K562 (cell line): ENCODE results near the gene CD84. TPM values are rescaled to one million over a fixed set of nuclear protein-coding genes. Genes with fewer than 3 reads are reported as not detected.

Experiments
- ATF7 ChIP-seq: fragments of 450-650 bp; IDR thresholded peaks from 2 replicates; pipeline ENCODE4 v1.7.1; 2014; ENCODE audit warnings: mild to moderate bottlenecking, moderate library complexity
- BMI1 ChIP-seq: fragments of 150-350 bp; IDR thresholded peaks from 2 replicates; pipeline ENCODE4 v1.6.1; 2014; ENCODE audit warnings: low read length
- BRF1 ChIP-seq: IDR thresholded peaks from 3 replicates; pipeline ENCODE4 v1.6.1; 2011; ENCODE audit warnings: borderline replicate concordance, mild to moderate bottlenecking; ENCODE audit not compliant: insufficient read length; ENCODE audit errors: extremely low read depth
- CREM ChIP-seq: IDR thresholded peaks from 2 replicates; pipeline ENCODE4 v1.6.1; 2014; ENCODE audit warnings: antibody characterized with exemption, low read depth
- DPF2 ChIP-seq: fragments of 450-650 bp; IDR thresholded peaks from 2 replicates; pipeline ENCODE4 v1.6.1; 2016
- FOXM1 ChIP-seq, 2 experiments: fragments of 450-650 bp in 1 of 2; sonication (generic) in 1 of 2; formaldehyde crosslinking in 1 of 2; IDR thresholded peaks; 2 replicates each; pipeline versions ENCODE4 v1.6.1 to v1.9.0; 2017 to 2022; ENCODE audit warnings: low read depth in 2 of 2, mild to moderate bottlenecking in 2 of 2, missing genetic modification reagents in 1 of 2, moderate library complexity in 1 of 2
- FOXP1 ChIP-seq: sonication (generic); formaldehyde crosslinking; IDR thresholded peaks from 2 replicates; pipeline ENCODE4 v1.8.0; 2022; ENCODE audit warnings: mild to moderate bottlenecking, missing genetic modification reagents
- GATAD2A ChIP-seq: fragments of 450-650 bp; IDR thresholded peaks from 2 replicates; pipeline ENCODE4 v1.6.1; 2017
- IRF2 ChIP-seq: sonication (generic); formaldehyde crosslinking; IDR thresholded peaks from 2 replicates; pipeline ENCODE4 v1.8.1; 2022; ENCODE audit warnings: mild to moderate bottlenecking, missing genetic modification reagents
- KDM1A ChIP-seq, 2 experiments: fragments of 450-650 bp; IDR thresholded peaks; 2 replicates each; pipeline ENCODE4 v1.6.1; 2016; ENCODE audit warnings: mild to moderate bottlenecking in 2 of 2
- KLF16 ChIP-seq: IDR thresholded peaks from 2 replicates; pipeline ENCODE4 v1.6.1; 2016; ENCODE audit warnings: antibody characterized with exemption
- MEF2A ChIP-seq: IDR thresholded peaks from 2 replicates; pipeline ENCODE4 v1.6.1; 2011; ENCODE audit warnings: low read depth, mild to moderate bottlenecking, low read length, moderate library complexity; ENCODE audit not compliant: control insufficient read depth
- MTA3 ChIP-seq: fragments of 450-650 bp; formaldehyde crosslinking; IDR thresholded peaks from 2 replicates; pipeline ENCODE4 v1.6.1; 2017; ENCODE audit warnings: mild to moderate bottlenecking, borderline replicate concordance
- NCOR1 ChIP-seq: fragments of 450-650 bp; IDR thresholded peaks from 2 replicates; pipeline ENCODE4 v1.6.1; 2016; ENCODE audit warnings: mild to moderate bottlenecking, moderate library complexity
- NR3C1 ChIP-seq: sonication (generic); formaldehyde crosslinking; IDR thresholded peaks from 2 replicates; pipeline ENCODE4 v1.8.1; 2022; ENCODE audit warnings: missing genetic modification reagents
- NUFIP1 ChIP-seq: fragments of 450-650 bp; IDR thresholded peaks from 2 replicates; pipeline ENCODE4 v1.6.1; 2018; ENCODE audit not compliant: partially characterized antibody
- POLR3A ChIP-seq: IDR thresholded peaks from 2 replicates; pipeline ENCODE4 v1.6.1; 2011; ENCODE audit warnings: borderline replicate concordance, mild to moderate bottlenecking, moderate library complexity; ENCODE audit not compliant: insufficient read length, insufficient read depth; ENCODE audit errors: extremely low read depth
- SETDB1 ChIP-seq: IDR thresholded peaks from one replicate; pipeline ENCODE4 v1.6.1; 2012; ENCODE audit warnings: low read length, control low read depth, inconsistent platforms
- SMAD4 ChIP-seq: fragments of 250-450 bp; sonication (Bioruptor Pico); conservative IDR thresholded peaks from 2 replicates; pipeline ENCODE4 v1.8.0; 2021; ENCODE audit warnings: inconsistent platforms, mild to moderate bottlenecking, moderate library complexity
- SMARCE1 ChIP-seq: fragments of 450-650 bp; IDR thresholded peaks from 2 replicates; pipeline ENCODE4 v1.7.1; 2016; ENCODE audit warnings: mild to moderate bottlenecking
- TBL1XR1 ChIP-seq, 2 experiments: IDR thresholded peaks; 2 replicates each; pipeline ENCODE4 v1.6.1; 2012; ENCODE audit warnings: improper control_type of control experiment in 2 of 2, low read length in 2 of 2, mild to moderate bottlenecking in 1 of 2
- TFAM ChIP-seq: fragments of 250-450 bp; sonication (Bioruptor Pico); conservative IDR thresholded peaks from 2 replicates; pipeline ENCODE4 v1.5.0; 2021; ENCODE audit warnings: mild to moderate bottlenecking, moderate library complexity
- U2AF1 ChIP-seq: fragments of 200-400 bp; formaldehyde crosslinking; optimal IDR thresholded peaks from 2 replicates; pipeline ENCODE3; 2017; ENCODE audit warnings: mild to moderate bottlenecking, low read depth, low read length, moderate library complexity
- ZBTB17 ChIP-seq: fragments of 450-650 bp; formaldehyde crosslinking; IDR thresholded peaks from 2 replicates; pipeline ENCODE4 v1.4.0; 2020; ENCODE audit warnings: mild to moderate bottlenecking
- ZEB2 ChIP-seq: fragments of 450-650 bp; IDR thresholded peaks from 2 replicates; pipeline ENCODE4 v1.6.1; 2016
- ZNF583 ChIP-seq: fragments of 250-450 bp; sonication (Bioruptor Pico); IDR thresholded peaks from 2 replicates; pipeline ENCODE4 v1.4.0; 2020
- ZNF780A ChIP-seq: fragments of 250-450 bp; sonication (Bioruptor Pico); IDR thresholded peaks from 2 replicates; pipeline ENCODE4 v1.5.0; 2021; ENCODE audit warnings: mild to moderate bottlenecking
- polyA plus RNA-seq, 8 experiments: library from polyadenylated mRNA; depleted of rRNA in 4 of 8; stranded (reverse) in 5 of 8; unstranded in 3 of 8; fragments of >200 nt; fragmentation: Nextera tagmentation in 2 of 8; fragmentation: Illumina TruSeq in 1 of 8; extraction: Ambion mirVana in 2 of 8; extraction: Trizol in 1 of 8; gene quantifications; 2 replicates each; pipeline versions ENCODE4 v1.2.1 to v1.2.3, GENCODE V29; 2011 to 2014; ENCODE audit warnings: inconsistent platforms in 1 of 8, missing spikeins in 1 of 8
- total RNA-seq, 7 experiments: library from RNA; depleted of rRNA in 6 of 7; stranded (reverse); fragments of >200 nt in 6 of 7; fragmentation: Illumina TruSeq in 2 of 7; extraction: Trizol in 2 of 7; gene quantifications; 2 replicates each; pipeline versions ENCODE4 v1.2.1 to v1.2.3, GENCODE V29; 2011 to 2021; ENCODE audit warnings: low replicate concordance in 1 of 7
- TF ChIP-seq, protein P1 (sequence below): fragments of 450-650 bp; IDR thresholded peaks from 2 replicates; pipeline ENCODE4 v1.6.1; 2017; ENCODE audit warnings: antibody characterized with exemption
- TF ChIP-seq, protein P2 (sequence below): fragments of 250-450 bp; sonication (Bioruptor Pico); IDR thresholded peaks from 2 replicates; pipeline ENCODE4 v1.8.0; 2021; ENCODE audit warnings: moderate library complexity, mild to moderate bottlenecking, inconsistent platforms
- TF ChIP-seq, protein P3 (sequence below): sonication (generic); IDR thresholded peaks from 2 replicates; pipeline ENCODE4 v1.6.1; 2016

Gene CD84
- total and polyA plus RNA-seq, 9 of the 15 experiments (the other 6 are each of a cell fraction or from before 2014, with no cell fraction given) = 0.82 to 6.8 (median 2.0) TPM

DNA sequence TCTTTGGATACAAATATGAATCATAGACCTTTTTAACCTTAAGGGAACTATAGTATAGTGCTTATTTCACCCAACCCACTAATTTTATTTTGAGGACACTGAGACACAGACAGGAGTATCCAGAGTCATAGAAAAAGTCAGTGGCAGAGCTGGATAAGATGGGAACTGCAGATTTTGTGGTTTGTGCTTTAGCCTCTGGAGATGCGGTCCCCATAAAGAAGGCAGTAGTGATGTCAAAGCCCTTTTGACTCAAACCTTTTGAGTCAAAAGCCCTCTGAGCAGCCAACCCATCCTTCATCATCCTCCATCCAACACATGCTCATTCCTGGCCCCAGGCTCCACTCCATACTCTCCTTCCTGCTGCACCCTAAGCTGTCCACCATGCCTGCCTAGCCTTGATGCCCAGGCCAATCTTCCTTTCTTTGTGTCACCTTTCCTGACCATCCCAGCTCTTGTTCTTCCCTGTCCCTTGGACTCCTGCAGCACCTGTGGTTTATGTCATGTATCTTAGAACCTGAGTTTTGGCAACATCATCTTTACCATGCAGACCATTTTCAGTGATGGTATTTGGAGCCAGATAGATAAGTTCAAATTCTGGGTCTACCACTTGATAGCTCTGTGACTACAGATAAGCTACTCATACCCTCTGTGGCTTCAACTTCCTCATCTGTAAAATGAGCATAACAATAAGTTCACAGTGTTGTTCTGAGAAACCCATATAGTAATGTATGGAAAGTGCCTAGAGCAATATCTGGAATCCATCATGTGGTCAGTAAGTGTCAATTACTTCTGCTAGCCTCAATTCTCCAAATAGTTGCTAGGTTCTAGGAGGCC is 47.4 kb upstream of the CD84 start (continued):
- TF ChIP-seq KDM1A (IDR thresholded peaks at IDR 0.05) (0 out of 4 replicates have a peak, but pooled peaks of 1 of the 2 experiments have one; percentile 7), CREM (0 out of 2 replicates have a peak, but pooled peaks have one; percentile 19), IRF2 (CRISPR knock-in tag) (no peak), SMARCE1 (peak; percentile 73), FOXP1 (CRISPR knock-in tag) (no peak), GATAD2A (no peak), TBL1XR1 (IDR thresholded peaks at IDR 0.05; ENCODE audit: low read length in 2 of 2) (peak in 1 of 2 experiments; percentile 37; a peak in 1 of 4 replicates), SMAD4 (CRISPR knock-in tag) (0 out of 2 replicates have a peak, but pooled peaks have one; percentile 12), ZEB2 (no peak), POLR3A (no peak), DPF2 (peak; percentile 62; the same call in 1 of the 2 replicates), ATF7 (no peak), ZNF780A (CRISPR knock-in tag) (no peak), FOXM1 (IDR thresholded peaks at IDR 0.05; ENCODE audit: low read depth) (peak; percentile 25; the same call in 1 of the 2 replicates), FOXM1 (CRISPR knock-in tag; IDR thresholded peaks at IDR 0.05; ENCODE audit: low read depth) (no peak), KLF16 (peak; percentile 69), MEF2A (no peak), TFAM (CRISPR knock-in tag) (no peak), BRF1 (no peak), NCOR1 (peak; percentile 54), ZBTB17 (CRISPR knock-in tag) (0 out of 2 replicates have a peak, but pooled peaks have one; percentile 36), U2AF1 (no peak), SETDB1 (no peak), NUFIP1 (no peak), MTA3 (no peak; the same call in 1 of the 2 replicates), ZNF583 (peak; percentile 30; the same call in 1 of the 2 replicates), NR3C1 (CRISPR knock-in tag) (no peak), BMI1 (no peak)
- TF ChIP-seq, protein P1, sequence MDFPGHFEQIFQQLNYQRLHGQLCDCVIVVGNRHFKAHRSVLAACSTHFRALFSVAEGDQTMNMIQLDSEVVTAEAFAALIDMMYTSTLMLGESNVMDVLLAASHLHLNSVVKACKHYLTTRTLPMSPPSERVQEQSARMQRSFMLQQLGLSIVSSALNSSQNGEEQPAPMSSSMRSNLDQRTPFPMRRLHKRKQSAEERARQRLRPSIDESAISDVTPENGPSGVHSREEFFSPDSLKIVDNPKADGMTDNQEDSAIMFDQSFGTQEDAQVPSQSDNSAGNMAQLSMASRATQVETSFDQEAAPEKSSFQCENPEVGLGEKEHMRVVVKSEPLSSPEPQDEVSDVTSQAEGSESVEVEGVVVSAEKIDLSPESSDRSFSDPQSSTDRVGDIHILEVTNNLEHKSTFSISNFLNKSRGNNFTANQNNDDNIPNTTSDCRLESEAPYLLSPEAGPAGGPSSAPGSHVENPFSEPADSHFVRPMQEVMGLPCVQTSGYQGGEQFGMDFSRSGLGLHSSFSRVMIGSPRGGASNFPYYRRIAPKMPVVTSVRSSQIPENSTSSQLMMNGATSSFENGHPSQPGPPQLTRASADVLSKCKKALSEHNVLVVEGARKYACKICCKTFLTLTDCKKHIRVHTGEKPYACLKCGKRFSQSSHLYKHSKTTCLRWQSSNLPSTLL = no peak
- TF ChIP-seq, protein P2, sequence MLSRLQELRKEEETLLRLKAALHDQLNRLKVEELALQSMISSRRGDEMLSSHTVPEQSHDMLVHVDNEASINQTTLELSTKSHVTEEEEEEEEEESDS (CRISPR knock-in tag) = no peak
- TF ChIP-seq, protein P3, sequence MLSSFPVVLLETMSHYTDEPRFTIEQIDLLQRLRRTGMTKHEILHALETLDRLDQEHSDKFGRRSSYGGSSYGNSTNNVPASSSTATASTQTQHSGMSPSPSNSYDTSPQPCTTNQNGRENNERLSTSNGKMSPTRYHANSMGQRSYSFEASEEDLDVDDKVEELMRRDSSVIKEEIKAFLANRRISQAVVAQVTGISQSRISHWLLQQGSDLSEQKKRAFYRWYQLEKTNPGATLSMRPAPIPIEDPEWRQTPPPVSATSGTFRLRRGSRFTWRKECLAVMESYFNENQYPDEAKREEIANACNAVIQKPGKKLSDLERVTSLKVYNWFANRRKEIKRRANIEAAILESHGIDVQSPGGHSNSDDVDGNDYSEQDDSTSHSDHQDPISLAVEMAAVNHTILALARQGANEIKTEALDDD = peak; percentile 87
